ENCODE data around the gene IZUMO3.

IZUMO3 gene

GRCh38 chr9:24504521-24504920, 41.2 kb downstream of the IZUMO3 start:
- no peak for DNase-seq (ENCODE audit: extremely low read depth, low read depth)
- TF ChIP-seq CTCF (IDR thresholded peaks at IDR 0.05; ENCODE audit: low read depth, low read length) = no peak

GRCh38 chr9:24502206-24502937, 43.3 kb downstream of the IZUMO3 start:
- DNase-seq (ENCODE audit: extremely low read depth, low read depth) = no peak
- TF ChIP-seq CTCF (IDR thresholded peaks at IDR 0.05; ENCODE audit: low read depth, low read length) = no peak

GRCh38 chr9:24500761-24501160, 44.9 kb downstream of the IZUMO3 start:
- TF ChIP-seq CTCF (IDR thresholded peaks at IDR 0.05; ENCODE audit: low read depth, low read length) = no peak
- DNase-seq (ENCODE audit: extremely low read depth, low read depth) = no peak

- TF ChIP-seq CTCF (IDR thresholded peaks at IDR 0.05; ENCODE audit: low read depth, low read length) = no peak
- DNase-seq (ENCODE audit: extremely low read depth, low read depth) = no peak
These were observed 47.1 kb downstream of the IZUMO3 start for GRCh38 chr9:24498632-24499031.

GRCh38 chr9:24497671-24498070, 48.0 kb downstream of the IZUMO3 start:
- no peak for DNase-seq (ENCODE audit: extremely low read depth, low read depth)
- TF ChIP-seq CTCF (IDR thresholded peaks at IDR 0.05; ENCODE audit: low read depth, low read length) = no peak

Measured in AG09319 (cell line).